Esophagus squamous epithelium (tissue), 5 donors: Measurements from ENCODE around the gene AVEN. TPM values are rescaled to one million over a fixed set of nuclear protein-coding genes. Genes with fewer than 3 reads are reported as not detected.
A peak's percentile ranks its signal among the peaks of the same experiment; 100 is the strongest.
"Not testable (repeated sequence)": the region's sequence is repeated elsewhere in the genome, so short reads cannot be mapped to it uniquely, and the experiment has no call there.

ENCODE experiments used
- DNase-seq: peaks from one replicate; lab custom pipeline; 2025; lab: John Stamatoyannopoulos, UW
- H3K27ac ChIP-seq, 4 donors: fragments of 200-600 bp; sonication (generic); one replicate each; pipeline ENCODE4 v1.5.1; 2016 to 2019; ENCODE audit warnings: mild to moderate bottlenecking in 1 of 4
- H3K27me3 ChIP-seq, 4 donors: fragments of 200-600 bp; sonication (generic); 1 replicate in 3 of 4; 2 replicates in 1 of 4; pipeline versions ENCODE4 v1.5.1 to v1.6.0; 2017 to 2021; ENCODE audit warnings: antibody characterized with exemption in 1 of 4
- H3K36me3 ChIP-seq, 3 donors: fragments of 200-600 bp; sonication (generic); one replicate each; pipeline ENCODE4 v1.5.1; 2016 to 2019
- H3K4me1 ChIP-seq, 3 donors: fragments of 200-600 bp; sonication (generic); one replicate each; pipeline ENCODE4 v1.5.1; 2017 to 2019
- H3K4me3 ChIP-seq, 4 donors: fragments of 200-600 bp; sonication (generic); 1 replicate in 3 of 4; 2 replicates in 1 of 4; pipeline ENCODE4 v1.5.1; 2016 to 2019; ENCODE audit warnings: mild to moderate bottlenecking in 2 of 4, moderate library complexity in 1 of 4
- H3K9me3 ChIP-seq, 3 donors: fragments of 200-600 bp; sonication (generic); one replicate each; pipeline ENCODE4 v1.5.1; 2016 to 2019
- CTCF ChIP-seq, 6 experiments: fragments of 450-650 bp in 4 of 6; fragments of 200-600 bp in 2 of 6; sonication (generic) in 2 of 6; IDR thresholded peaks; one replicate each; pipeline ENCODE4 v1.5.1; 2016 to 2019; ENCODE audit warnings: antibody characterized with exemption in 6 of 6, mild to moderate bottlenecking in 4 of 6, moderate library complexity in 4 of 6
- POLR2A ChIP-seq, 4 donors: fragments of 450-650 bp; IDR thresholded peaks; one replicate each; pipeline ENCODE4 v1.6.1; 2017; ENCODE audit warnings: antibody characterized with exemption in 4 of 4, mild to moderate bottlenecking in 4 of 4, moderate library complexity in 3 of 4
- WGBS, 2 donors: methylation state at CpG; one replicate each; pipeline ENCODE4 v1.1.5; 2018; 5-methylcytosine and 5-hydroxymethylcytosine counted together
- intact Hi-C: fragments of 100-400 bp; cut with DNase I; formaldehyde crosslinking; loops from one replicate; pipeline ENCODE4 v1.15.0; 2022
- total RNA-seq, 4 donors: library from RNA; depleted of rRNA; stranded (reverse); fragments of >200 nt; gene quantifications; one replicate each; pipeline ENCODE4 v1.1.0, GENCODE V29; 2016
- donor health status: DM: yes; HTN: yes; CAD: no.

The AVEN gene
- total RNA-seq, 4 donors from 2014 or later: 9.9 to 17.5 (median 16.5) TPM

DNA sequence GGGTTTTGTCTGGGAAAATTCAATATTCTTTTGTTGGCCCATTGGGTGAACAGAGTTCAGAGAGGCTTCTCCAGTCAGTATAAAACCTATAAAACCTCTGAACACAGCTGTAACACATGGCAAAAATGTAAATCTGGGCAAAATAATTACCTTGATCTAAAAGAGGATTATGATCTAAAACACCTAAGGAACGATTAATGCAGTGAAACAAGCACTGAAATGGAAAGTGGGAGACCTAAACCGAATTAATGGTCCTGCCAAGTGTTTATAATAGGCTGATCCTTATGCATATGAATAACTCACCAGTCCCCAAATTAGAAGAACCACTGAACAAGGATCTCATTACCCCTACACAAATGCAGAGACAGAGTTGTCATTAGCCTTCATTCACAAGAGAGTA is 32.6 kb downstream of the AVEN start:
- peaks cover 0 to 8% (median 0%) of the 10 kb centered on the region in 3 donors for H3K36me3 ChIP-seq
- H3K27me3 ChIP-seq: no peaks in the 10 kb centered on the region
- H3K9me3 ChIP-seq: no peaks in the 10 kb centered on the region
- no peak for DNase-seq
- intact Hi-C loops: no loop called here
- TF ChIP-seq POLR2A (IDR thresholded peaks at IDR 0.05): no peak
- no peak for TF ChIP-seq CTCF (IDR thresholded peaks at IDR 0.05)
- 82 to 90% methylated on average over 2 of the region's 2 CpGs for WGBS, 2 donors
- no peak overlapping the region for H3K4me3 ChIP-seq
- no peaks in the 10 kb centered on the region for H3K4me1 ChIP-seq
- H3K27ac ChIP-seq: no peak overlapping the region

DNA sequence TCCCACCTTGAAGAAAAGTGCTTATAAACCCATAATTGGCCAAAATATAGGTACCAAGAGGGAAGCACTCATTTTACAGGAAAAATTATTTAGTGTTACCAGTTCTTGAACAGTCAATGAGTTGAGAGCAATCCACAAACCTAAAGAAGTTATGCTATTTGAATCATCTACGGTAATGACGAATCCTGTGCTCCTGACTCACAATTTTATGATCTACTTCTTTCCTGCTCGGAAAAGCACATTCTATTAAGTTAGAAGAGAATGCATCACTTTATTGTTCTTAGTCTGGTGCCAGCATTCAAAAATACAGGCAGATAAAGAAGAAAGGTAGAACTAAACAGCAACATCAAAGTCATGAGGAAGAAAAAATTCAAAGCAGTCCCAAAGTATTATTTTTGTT is 37.5 kb downstream of the AVEN start:
- WGBS, 2 donors: 25 to 41% methylated on average over 3 of the region's 3 CpGs
- peaks cover 0 to 8% (median 0%) of the 10 kb centered on the region in 3 donors for H3K36me3 ChIP-seq
- H3K9me3 ChIP-seq: no peaks in the 10 kb centered on the region
- no peak overlapping the region for H3K4me3 ChIP-seq
- no peaks in the 10 kb centered on the region for H3K27me3 ChIP-seq
- TF ChIP-seq POLR2A (IDR thresholded peaks at IDR 0.05) (no peak), CTCF (IDR thresholded peaks at IDR 0.05) (no peak)
- no peak for DNase-seq
- no peaks in the 10 kb centered on the region for H3K4me1 ChIP-seq
- no peak overlapping the region for H3K27ac ChIP-seq
- intact Hi-C loops: no loop called here

DNA sequence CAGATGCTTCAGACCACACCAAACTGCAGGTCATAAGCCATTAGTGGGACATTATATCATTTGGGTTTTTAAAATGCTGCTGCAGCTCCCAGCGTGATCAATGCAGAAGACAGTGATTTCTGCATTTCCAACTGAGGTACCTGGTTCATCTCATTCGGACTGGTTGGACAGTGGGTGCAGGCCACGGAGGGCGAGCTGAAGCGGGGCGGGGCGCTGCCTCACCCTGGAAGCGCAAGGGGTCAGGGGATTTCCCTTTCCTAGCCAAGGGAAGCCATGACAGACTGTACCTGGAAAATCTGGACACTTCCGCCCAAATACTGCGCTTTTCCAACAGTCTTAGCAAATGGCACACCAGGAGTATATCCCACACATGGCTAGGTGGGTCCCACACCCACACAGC is 43.3 kb downstream of the AVEN start:
- H3K27me3 ChIP-seq, H3K27ac ChIP-seq, H3K4me3 ChIP-seq, H3K9me3 ChIP-seq, DNase-seq, H3K4me1 ChIP-seq, H3K36me3 ChIP-seq, intact Hi-C loops: not testable (repeated sequence)
- WGBS, 2 donors: 88 to 92% methylated on average over 8 to 10 of the region's 10 CpGs

- WGBS, 2 donors: 85 to 95% methylated on average over 9 of the region's 9 CpGs
- H3K27me3 ChIP-seq: no peaks in the 10 kb centered on the region
These were observed 44.9 kb downstream of the AVEN start for GRCh38 chr15:33994005-33994615.

DNA sequence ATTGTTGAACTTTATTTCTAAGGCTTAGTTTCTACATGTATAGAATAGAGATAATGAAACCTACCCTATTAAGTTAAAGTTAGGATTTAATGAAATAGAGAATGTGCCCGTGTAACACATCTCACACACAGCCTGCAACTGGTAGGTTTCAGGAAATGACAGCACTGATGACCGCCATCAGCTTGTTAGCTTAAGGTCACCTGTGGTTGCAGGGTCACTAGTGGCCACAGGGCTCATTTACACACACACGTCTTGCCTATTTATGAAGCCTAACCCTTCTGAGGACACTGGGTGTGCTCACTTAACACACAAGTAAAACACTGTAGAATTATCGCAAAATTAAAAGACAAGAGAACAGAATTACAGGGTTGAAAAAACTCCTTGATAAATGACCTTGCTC is 50.6 kb downstream of the AVEN start:
- no peak overlapping the region for H3K4me3 ChIP-seq
- no peak overlapping the region for H3K27ac ChIP-seq
- H3K27me3 ChIP-seq: no peaks in the 10 kb centered on the region
- WGBS, 2 donors: 82 to 90% methylated on average over 4 of the region's 4 CpGs
- intact Hi-C loops: no loop called here
- H3K4me1 ChIP-seq: no peaks in the 10 kb centered on the region
- no peak for DNase-seq
- H3K9me3 ChIP-seq: no peaks in the 10 kb centered on the region
- H3K36me3 ChIP-seq: no peaks in the 10 kb centered on the region
- TF ChIP-seq CTCF (IDR thresholded peaks at IDR 0.05) (no peak), POLR2A (IDR thresholded peaks at IDR 0.05) (no peak)

More at GRCh38 chr15:33994005-33994615, 44.9 kb downstream of the AVEN start:
- Histone ChIP-seq H3K9me3 (no peaks in the 10 kb centered on the region), H3K36me3 (no peaks in the 10 kb centered on the region), H3K4me1 (no peaks in the 10 kb centered on the region), H3K27ac (no peak overlapping the region), H3K4me3 (no peak overlapping the region)
- DNase-seq: no peak
- TF ChIP-seq CTCF (IDR thresholded peaks at IDR 0.05): peak in 1 of 6 experiments; percentile 39
- TF ChIP-seq POLR2A (IDR thresholded peaks at IDR 0.05): no peak
- intact Hi-C loops: no loop called here

GRCh38 chr15:33987444-33987843 is 51.6 kb downstream of the AVEN start:
- Histone ChIP-seq H3K27ac (no peak overlapping the region), H3K9me3 (no peaks in the 10 kb centered on the region), H3K36me3 (no peaks in the 10 kb centered on the region), H3K27me3 (no peaks in the 10 kb centered on the region), H3K4me3 (no peak overlapping the region), H3K4me1 (no peaks in the 10 kb centered on the region)
- WGBS, 2 donors: 95 to 100% methylated on average over 2 to 3 of the region's 3 CpGs
- intact Hi-C loops: no loop called here
- no peak for TF ChIP-seq CTCF (IDR thresholded peaks at IDR 0.05)
- TF ChIP-seq POLR2A (IDR thresholded peaks at IDR 0.05): no peak
- no peak for DNase-seq
